Activated B cell treated with CpG ODN at 0.5 μM for 24 hours (primary cell): ENCODE data around the gene SEC24A. TPM values are rescaled to one million over a fixed set of nuclear protein-coding genes. Genes with fewer than 3 reads are reported as not detected.
"Not testable (repeated sequence)": the region's sequence is repeated elsewhere in the genome, so short reads cannot be mapped to it uniquely, and the experiment has no call there.

ENCODE experiments used
- ATAC-seq: fragments of 200-7000 bp; cut with Tn5 transposase; one replicate; pipeline ENCODE4 v1.10.0; 2021; ENCODE audit warnings: low read depth, mild to moderate bottlenecking, moderate library complexity
- CTCF ChIA-PET: fragments of 350-600 bp; sonication (Branson Sonifier 250); formaldehyde crosslinking; loops from one replicate; lab custom pipeline; 2021; ENCODE audit warnings: antibody characterized with exemption; lab: Charles Lee
- POLR2A ChIA-PET: fragments of 350-600 bp; sonication (Branson Sonifier 250); formaldehyde crosslinking; loops from one replicate; lab custom pipeline; 2021; ENCODE audit warnings: antibody characterized with exemption; lab: Charles Lee
- DNase-seq: peaks from one replicate; pipeline ENCODE4 v3.0.0; 2022
- H3K27ac Mint-ChIP-seq: one replicate; pipeline ENCODE4 v1.8.0; 2020; ENCODE audit warnings: mixed read lengths
- H3K27me3 Mint-ChIP-seq: one replicate; pipeline ENCODE4 v1.8.0; 2021; ENCODE audit warnings: mixed read lengths
- H3K36me3 Mint-ChIP-seq: one replicate; pipeline ENCODE4 v1.8.0; 2021; ENCODE audit warnings: low read depth, mixed read lengths
- H3K4me1 Mint-ChIP-seq: one replicate; pipeline ENCODE4 v1.8.0; 2021; ENCODE audit warnings: mixed read lengths
- H3K4me3 Mint-ChIP-seq: one replicate; pipeline ENCODE4 v1.8.0; 2020; ENCODE audit warnings: mild to moderate bottlenecking, mixed read lengths
- H3K9me3 Mint-ChIP-seq: one replicate; pipeline ENCODE4 v1.8.0; 2020; ENCODE audit warnings: mixed read lengths
- intact Hi-C: fragments of 100-400 bp; cut with micrococcal nuclease; formaldehyde crosslinking; loops from one replicate; pipeline ENCODE4 v1.15.1; 2024
- total RNA-seq: library from RNA; stranded (reverse); gene quantifications from 2 replicates; pipeline ENCODE4 v1.2.3, GENCODE V29; 2022
- TF ChIP-seq, protein P1 (sequence below): fragments of 200-600 bp; IDR thresholded peaks from one replicate; pipeline ENCODE4 v1.8.0; 2022; ENCODE audit warnings: antibody characterized with exemption, mild to moderate bottlenecking

Gene SEC24A
- total RNA-seq, 1 donor from 2014 or later: 15.6 TPM

DNA sequence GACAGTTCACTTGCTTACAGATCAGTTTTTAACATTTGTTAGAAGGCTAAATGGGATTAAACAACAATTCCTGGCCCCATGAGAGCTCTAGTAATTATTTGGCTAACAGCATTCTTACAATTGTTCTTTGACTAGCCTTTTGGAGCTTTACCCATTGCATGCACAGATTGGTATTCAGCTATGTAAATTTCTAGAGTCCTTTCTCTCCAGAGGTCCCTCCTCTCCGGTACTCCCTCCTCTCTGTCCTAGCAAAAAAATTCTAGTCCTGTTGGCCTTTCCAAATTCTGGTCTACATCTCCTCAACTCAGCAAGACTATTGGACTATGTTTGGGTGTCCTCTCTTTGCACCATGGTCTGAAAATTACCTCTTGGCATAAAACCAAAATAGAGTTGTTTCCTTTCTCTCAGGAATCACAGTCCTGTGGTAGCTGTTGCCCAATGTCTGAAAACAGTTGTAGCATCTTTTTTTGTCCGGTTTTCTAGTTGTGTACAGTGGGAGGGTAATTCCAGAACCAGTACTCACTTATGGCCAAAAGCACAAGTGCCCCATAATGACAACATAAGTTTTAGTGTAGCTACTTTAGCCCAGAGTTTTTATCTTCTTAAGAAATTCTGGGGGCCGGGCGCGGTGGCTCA, 34.0 kb upstream of the SEC24A start:
- TF ChIP-seq, protein P1, sequence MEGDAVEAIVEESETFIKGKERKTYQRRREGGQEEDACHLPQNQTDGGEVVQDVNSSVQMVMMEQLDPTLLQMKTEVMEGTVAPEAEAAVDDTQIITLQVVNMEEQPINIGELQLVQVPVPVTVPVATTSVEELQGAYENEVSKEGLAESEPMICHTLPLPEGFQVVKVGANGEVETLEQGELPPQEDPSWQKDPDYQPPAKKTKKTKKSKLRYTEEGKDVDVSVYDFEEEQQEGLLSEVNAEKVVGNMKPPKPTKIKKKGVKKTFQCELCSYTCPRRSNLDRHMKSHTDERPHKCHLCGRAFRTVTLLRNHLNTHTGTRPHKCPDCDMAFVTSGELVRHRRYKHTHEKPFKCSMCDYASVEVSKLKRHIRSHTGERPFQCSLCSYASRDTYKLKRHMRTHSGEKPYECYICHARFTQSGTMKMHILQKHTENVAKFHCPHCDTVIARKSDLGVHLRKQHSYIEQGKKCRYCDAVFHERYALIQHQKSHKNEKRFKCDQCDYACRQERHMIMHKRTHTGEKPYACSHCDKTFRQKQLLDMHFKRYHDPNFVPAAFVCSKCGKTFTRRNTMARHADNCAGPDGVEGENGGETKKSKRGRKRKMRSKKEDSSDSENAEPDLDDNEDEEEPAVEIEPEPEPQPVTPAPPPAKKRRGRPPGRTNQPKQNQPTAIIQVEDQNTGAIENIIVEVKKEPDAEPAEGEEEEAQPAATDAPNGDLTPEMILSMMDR: no peak
- H3K27ac Mint-ChIP-seq: no peak overlapping the region
- POLR2A ChIA-PET: no interaction called here

DNA sequence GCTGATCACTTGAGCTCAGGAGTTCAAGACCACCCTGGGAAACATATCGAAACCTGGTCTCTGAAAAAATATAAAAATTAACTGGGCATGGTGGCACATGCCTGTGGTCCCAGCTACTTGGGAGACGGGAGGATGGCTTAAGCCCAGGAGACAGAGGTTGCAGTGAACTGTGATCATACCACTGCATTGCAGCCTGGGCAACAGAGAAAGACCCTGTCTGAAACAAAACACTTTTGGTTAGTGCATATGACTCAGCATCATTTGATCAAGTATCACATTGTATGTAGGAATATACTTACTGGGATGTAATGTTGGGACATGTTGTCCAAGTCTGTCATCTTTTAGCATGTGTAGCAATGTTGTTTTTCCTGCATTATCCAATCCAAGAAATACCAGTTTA, 28.0 kb upstream of the SEC24A start:
- Mint-ChIP-seq H3K9me3 (no peaks in the 10 kb centered on the region), H3K27me3 (no peaks in the 10 kb centered on the region), H3K36me3 (peaks cover 61% of the 10 kb centered on the region), H3K4me1 (peaks cover 2% of the 10 kb centered on the region), H3K27ac (no peak overlapping the region), H3K4me3 (no peak overlapping the region)
- no peak for ATAC-seq
- TF ChIP-seq, protein P1: no peak
- CTCF ChIA-PET: no interaction called here
- no peak for DNase-seq
- POLR2A ChIA-PET: no interaction called here
- intact Hi-C loops: no loop called here

More for the DNA sequence above, 34.0 kb upstream of the SEC24A start:
- no peaks in the 10 kb centered on the region for H3K27me3 Mint-ChIP-seq
- peaks cover 62% of the 10 kb centered on the region for H3K36me3 Mint-ChIP-seq
- ATAC-seq: no peak
- intact Hi-C loops: no loop called here
- DNase-seq: no peak
- H3K4me3 Mint-ChIP-seq: no peak overlapping the region
- CTCF ChIA-PET: no interaction called here
- no peaks in the 10 kb centered on the region for H3K4me1 Mint-ChIP-seq
- no peaks in the 10 kb centered on the region for H3K9me3 Mint-ChIP-seq

DNA sequence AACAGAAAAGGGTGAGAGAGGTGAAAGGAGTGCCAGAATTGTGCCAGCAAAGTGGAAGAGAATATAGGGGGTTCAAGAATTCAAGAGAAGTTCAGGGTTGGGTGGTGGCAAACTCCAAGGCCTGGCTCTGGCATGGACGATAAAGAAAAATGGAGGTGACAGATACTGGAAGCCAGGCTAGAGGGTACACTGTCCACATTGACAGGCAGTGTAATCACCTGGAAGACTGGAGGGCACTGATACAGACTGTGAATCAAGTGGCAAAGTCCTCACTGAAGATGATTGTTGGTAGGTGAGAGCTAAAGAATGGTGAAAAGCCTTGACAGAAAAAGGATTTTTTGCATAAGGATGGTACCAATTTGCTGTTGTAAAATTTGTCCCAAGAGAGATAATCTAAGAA, 23.0 kb upstream of the SEC24A start:
- peaks cover 8% of the 10 kb centered on the region for H3K4me1 Mint-ChIP-seq
- ATAC-seq: no peak
- POLR2A ChIA-PET: no interaction called here
- H3K36me3 Mint-ChIP-seq: peaks cover 39% of the 10 kb centered on the region
- TF ChIP-seq, protein P1: no peak
- CTCF ChIA-PET: no interaction called here
- no peak overlapping the region for H3K4me3 Mint-ChIP-seq
- H3K27ac Mint-ChIP-seq: no peak overlapping the region
- intact Hi-C loops: no loop called here
- DNase-seq: no peak
- H3K27me3 Mint-ChIP-seq: no peaks in the 10 kb centered on the region
- no peaks in the 10 kb centered on the region for H3K9me3 Mint-ChIP-seq

DNA sequence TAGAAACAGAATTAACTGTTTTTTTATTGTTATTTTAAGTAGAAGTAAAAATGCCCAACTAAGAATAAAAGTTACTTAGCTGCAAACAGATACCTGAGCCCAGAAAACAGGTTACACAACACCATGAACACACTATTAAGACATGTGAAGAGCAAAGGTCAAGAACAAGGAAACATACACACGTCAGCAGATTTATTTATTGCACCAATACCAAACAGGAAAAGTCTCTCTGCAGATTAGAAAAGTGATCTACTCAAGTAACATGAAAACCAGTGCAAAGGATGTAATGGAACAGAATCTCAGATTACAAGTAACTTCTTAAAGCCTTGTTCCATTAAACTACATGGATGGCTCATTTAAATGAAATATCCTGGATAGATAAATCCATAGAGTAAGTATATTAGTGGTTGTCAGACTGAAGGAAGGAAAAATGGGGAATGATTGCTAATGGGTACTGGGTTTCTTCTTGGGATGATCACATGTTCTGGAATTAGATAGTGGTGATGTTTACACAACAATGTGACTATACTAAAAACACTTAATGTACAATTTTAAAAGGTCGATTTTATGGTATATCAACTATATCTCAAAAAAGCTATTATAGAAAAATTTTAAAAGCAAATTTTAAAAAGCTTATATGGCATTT, 22.1 kb upstream of the SEC24A start:
- H3K4me3 Mint-ChIP-seq: no peak overlapping the region
- TF ChIP-seq, protein P1: no peak
- intact Hi-C loops: no loop called here
- H3K4me1 Mint-ChIP-seq: peaks cover 12% of the 10 kb centered on the region
- ChIA-PET CTCF (no interaction called here), POLR2A (no interaction called here)
- no peak for DNase-seq
- H3K27ac Mint-ChIP-seq: no peak overlapping the region
- peaks cover 33% of the 10 kb centered on the region for H3K36me3 Mint-ChIP-seq
- no peaks in the 10 kb centered on the region for H3K27me3 Mint-ChIP-seq
- ATAC-seq: no peak
- H3K9me3 Mint-ChIP-seq: no peaks in the 10 kb centered on the region

DNA sequence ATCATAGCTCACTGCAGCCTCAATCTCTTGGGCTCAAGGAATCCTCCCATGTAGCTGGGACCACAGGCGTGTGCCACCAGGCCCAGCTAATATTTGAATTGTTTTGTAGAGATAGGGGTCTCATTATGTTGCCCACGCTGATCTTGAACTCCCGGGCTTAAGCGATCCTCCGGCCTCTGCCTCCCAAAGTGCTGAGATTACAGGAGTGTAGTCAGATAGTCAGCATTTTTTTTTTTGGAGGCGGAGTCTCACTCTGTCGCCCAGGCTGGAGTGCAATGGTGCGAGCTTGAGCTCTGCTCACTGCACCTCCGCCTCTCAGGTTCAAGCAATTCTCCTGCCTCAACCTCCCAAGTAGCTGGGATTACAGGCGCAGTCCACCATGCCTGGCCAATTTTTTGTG, 14.4 kb upstream of the SEC24A start:
- no peak for ATAC-seq
- POLR2A ChIA-PET: interaction anchor here (1.1 to 1.6 kb wide), 2 partner anchors 13 to 14 kb away, joined by 5 to 6 read pairs; partner anchors contain the start of gene SEC24A
- H3K4me1 Mint-ChIP-seq: peaks cover 8% of the 10 kb centered on the region
- H3K27ac Mint-ChIP-seq: no peak overlapping the region
- peaks cover 5% of the 10 kb centered on the region for H3K36me3 Mint-ChIP-seq
- no peak overlapping the region for H3K4me3 Mint-ChIP-seq
- CTCF ChIA-PET: no interaction called here
- no peaks in the 10 kb centered on the region for H3K27me3 Mint-ChIP-seq
- TF ChIP-seq, protein P1: no peak
- H3K9me3 Mint-ChIP-seq: no peaks in the 10 kb centered on the region
- intact Hi-C loops: loop anchor here (10.0 kb wide), 1 partner anchor 629 kb away; the partner anchor contains the start of gene VDAC1
- no peak for DNase-seq

DNA sequence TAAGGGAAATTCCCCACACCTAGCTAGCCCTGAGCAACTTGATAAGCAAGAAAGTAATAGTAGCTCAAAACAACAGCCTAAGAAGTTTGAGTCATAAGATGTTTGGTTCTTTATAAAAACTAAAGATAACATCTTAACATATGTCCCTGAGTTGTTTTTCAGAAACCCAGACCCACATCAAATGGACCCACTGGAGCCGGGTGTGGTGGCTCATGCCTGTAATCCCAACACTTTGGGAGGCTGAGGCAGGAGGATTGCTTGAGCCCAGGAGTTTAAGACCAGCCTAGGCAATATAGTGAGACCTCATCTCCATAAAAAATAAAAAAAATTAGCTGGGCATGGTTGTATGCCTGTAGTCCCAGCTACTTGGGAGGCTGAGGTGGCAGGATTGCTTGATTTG, 13.2 kb upstream of the SEC24A start:
- POLR2A ChIA-PET: interaction anchor here (0.5 to 1.6 kb wide), 5 partner anchors 12 to 1775 kb away, joined by 3 to 5 read pairs (median 3); partner anchors contain the start of genes PPP2CA and SEC24A
- H3K27ac Mint-ChIP-seq, CTCF ChIA-PET, H3K4me1 Mint-ChIP-seq, DNase-seq, H3K4me3 Mint-ChIP-seq, ATAC-seq, H3K36me3 Mint-ChIP-seq, H3K27me3 Mint-ChIP-seq, H3K9me3 Mint-ChIP-seq: not testable (repeated sequence)
- intact Hi-C loops: loop anchor here (10.0 kb wide), 1 partner anchor 631 kb away; the partner anchor contains the start of gene VDAC1
